Subcutaneous abdominal adipose tissue (tissue), 5 donors: Measurements from ENCODE around the gene AFF4.
"Not testable (repeated sequence)": the region's sequence is repeated elsewhere in the genome, so short reads cannot be mapped to it uniquely, and the experiment has no call there.

Experiments
- H3K27ac ChIP-seq: one replicate; pipeline ENCODE4 v1.7.0; 2013; ENCODE audit warnings: low read depth, mild to moderate bottlenecking, inconsistent platforms, low read length, moderate library complexity
- H3K27me3 ChIP-seq, 5 donors: one replicate each; pipeline ENCODE4 v1.7.0; 2013; ENCODE audit warnings: low read length in 5 of 5, inconsistent platforms in 1 of 5; ENCODE audit not compliant: control insufficient read depth in 5 of 5, insufficient read depth in 4 of 5
- H3K36me3 ChIP-seq, 5 donors: one replicate each; pipeline ENCODE4 v1.7.0; 2013; ENCODE audit warnings: low read length in 5 of 5; ENCODE audit not compliant: control insufficient read depth in 5 of 5, insufficient read depth in 5 of 5
- H3K4me1 ChIP-seq, 5 donors: one replicate each; pipeline ENCODE4 v1.7.0; 2013; ENCODE audit warnings: low read length in 5 of 5, mild to moderate bottlenecking in 3 of 5, moderate library complexity in 1 of 5; ENCODE audit not compliant: control insufficient read depth in 5 of 5, insufficient read depth in 5 of 5
- H3K4me3 ChIP-seq, 5 donors: one replicate each; pipeline ENCODE4 v1.7.0; 2013; ENCODE audit warnings: low read length in 5 of 5, low read depth in 1 of 5
- H3K9ac ChIP-seq, 5 donors: one replicate each; pipeline ENCODE4 v1.7.0; 2013; ENCODE audit warnings: low read length in 5 of 5, mild to moderate bottlenecking in 4 of 5, moderate library complexity in 3 of 5
- H3K9me3 ChIP-seq, 5 donors: one replicate each; pipeline ENCODE4 v1.7.0; 2013; ENCODE audit warnings: low read length in 5 of 5; ENCODE audit not compliant: control insufficient read depth in 5 of 5
- donor health status: healthy.
- donor health status: healthy.
- donor health status: healthy.
- donor health status: healthy.
- donor health status: healthy.

Gene AFF4, protein sequence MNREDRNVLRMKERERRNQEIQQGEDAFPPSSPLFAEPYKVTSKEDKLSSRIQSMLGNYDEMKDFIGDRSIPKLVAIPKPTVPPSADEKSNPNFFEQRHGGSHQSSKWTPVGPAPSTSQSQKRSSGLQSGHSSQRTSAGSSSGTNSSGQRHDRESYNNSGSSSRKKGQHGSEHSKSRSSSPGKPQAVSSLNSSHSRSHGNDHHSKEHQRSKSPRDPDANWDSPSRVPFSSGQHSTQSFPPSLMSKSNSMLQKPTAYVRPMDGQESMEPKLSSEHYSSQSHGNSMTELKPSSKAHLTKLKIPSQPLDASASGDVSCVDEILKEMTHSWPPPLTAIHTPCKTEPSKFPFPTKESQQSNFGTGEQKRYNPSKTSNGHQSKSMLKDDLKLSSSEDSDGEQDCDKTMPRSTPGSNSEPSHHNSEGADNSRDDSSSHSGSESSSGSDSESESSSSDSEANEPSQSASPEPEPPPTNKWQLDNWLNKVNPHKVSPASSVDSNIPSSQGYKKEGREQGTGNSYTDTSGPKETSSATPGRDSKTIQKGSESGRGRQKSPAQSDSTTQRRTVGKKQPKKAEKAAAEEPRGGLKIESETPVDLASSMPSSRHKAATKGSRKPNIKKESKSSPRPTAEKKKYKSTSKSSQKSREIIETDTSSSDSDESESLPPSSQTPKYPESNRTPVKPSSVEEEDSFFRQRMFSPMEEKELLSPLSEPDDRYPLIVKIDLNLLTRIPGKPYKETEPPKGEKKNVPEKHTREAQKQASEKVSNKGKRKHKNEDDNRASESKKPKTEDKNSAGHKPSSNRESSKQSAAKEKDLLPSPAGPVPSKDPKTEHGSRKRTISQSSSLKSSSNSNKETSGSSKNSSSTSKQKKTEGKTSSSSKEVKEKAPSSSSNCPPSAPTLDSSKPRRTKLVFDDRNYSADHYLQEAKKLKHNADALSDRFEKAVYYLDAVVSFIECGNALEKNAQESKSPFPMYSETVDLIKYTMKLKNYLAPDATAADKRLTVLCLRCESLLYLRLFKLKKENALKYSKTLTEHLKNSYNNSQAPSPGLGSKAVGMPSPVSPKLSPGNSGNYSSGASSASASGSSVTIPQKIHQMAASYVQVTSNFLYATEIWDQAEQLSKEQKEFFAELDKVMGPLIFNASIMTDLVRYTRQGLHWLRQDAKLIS

DNA sequence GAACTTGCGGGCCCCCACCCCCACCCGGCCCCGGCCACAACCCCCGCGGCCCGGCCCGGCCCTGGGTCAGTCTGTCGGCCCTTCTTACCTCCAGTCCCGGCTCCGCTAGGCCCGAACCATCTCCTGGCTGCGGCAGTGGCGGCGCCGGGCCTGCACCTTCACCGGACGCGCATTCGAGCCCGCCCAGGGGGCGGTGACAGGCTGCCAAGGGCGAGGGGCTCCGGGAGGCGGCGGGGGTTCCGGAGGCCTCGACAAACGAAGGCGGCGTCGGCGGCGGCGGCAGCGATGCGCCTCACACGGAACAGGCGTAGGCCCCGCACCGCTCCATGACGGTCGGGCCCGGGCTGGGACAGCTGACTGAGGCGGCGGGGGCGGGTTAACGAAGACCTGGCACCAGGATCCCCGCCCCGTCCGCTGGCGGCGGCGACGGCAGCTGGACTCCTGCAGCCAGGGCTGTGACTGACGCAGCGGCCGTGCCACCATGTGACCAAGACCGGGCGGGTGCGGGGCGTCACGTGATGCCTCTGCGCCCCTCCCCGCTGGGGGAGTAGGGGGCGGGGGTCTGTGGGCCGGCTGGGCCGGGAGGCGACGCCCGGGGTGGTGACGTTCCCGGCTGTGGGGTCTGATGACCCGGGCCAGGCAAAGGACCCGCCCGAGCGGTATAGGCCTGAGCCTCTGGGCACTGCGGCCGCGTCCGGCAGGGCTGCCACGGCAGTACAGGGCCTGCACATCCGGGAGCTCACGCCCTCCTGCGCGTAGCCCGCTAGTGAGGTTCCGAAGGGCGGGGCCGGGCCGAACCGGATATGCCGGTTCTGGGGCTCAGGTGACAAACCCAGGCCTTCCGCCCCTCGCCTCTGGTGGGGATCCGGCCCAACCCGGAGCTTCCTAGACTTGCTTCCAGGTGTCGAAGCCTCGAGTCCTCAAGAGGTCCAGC lies at the start of gene AFF4:
AFF4 (minus strand) TSS at position 464 of the 934 bp plus-strand sequence. CDS start 26,445 bp downstream, outside the sequence.
- peak within 1 kb of the TSS; percentile 56 to 93 (median 74) for H3K4me3 ChIP-seq
- peaks cover 0 to 33% (median 27%) of the 10 kb centered on the region in 5 donors for H3K4me1 ChIP-seq
- peak within 1 kb of the TSS; percentile 97 for H3K27ac ChIP-seq
- no peaks in the 10 kb centered on the region for H3K27me3 ChIP-seq
- peak within 1 kb of the TSS; percentile 70 to 99 (median 95) for H3K9ac ChIP-seq
- H3K9me3 ChIP-seq, result no peaks in the 10 kb centered on the region
- no peaks in the 10 kb centered on the region for H3K36me3 ChIP-seq

DNA sequence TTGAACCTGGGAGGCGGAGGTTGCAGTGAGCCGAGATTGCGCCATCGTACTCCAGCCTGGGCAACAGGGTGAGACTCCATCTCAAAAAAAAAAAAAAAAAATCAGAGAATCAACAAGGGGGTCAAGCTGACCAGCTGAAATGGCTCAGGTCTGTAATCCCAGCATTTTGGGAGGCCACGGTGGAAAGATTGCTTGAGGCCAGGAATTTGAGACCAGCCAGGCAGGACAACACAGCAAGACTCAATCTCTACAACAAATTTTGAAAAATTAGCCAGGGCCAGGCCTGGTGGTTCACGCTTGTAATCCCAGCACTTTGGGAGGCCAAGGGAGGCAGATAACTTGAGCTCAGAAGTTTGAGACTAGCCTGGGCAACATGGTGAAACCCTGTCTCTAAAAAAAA lies 45.0 kb upstream of the AFF4 start:
- not testable (repeated sequence) for H3K4me1 ChIP-seq, H3K27ac ChIP-seq, H3K9me3 ChIP-seq, H3K4me3 ChIP-seq, H3K9ac ChIP-seq, H3K27me3 ChIP-seq
- peaks cover 4 to 15% (median 7%) of the 10 kb centered on the region in 5 donors for H3K36me3 ChIP-seq

DNA sequence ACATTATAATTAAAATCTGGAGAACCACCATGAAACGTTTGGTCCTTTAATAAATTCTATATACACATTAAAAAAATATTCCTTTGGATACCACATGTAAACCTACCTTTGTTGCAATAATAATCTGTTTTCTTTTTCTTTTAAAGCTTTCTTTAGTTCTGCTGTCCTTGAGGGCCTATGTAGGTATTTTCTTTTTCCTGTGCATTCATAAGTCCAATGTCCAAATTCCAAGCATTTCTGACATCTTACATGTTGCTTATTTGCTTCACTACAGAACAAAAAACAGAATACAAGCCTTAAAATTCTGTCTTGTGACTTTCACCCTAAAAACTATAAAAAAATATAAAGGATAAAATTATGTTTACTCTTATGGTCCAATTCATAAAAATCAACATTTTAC lies 43.2 kb upstream of the AFF4 start:
- H3K4me3 ChIP-seq, result no peak overlapping the region

DNA sequence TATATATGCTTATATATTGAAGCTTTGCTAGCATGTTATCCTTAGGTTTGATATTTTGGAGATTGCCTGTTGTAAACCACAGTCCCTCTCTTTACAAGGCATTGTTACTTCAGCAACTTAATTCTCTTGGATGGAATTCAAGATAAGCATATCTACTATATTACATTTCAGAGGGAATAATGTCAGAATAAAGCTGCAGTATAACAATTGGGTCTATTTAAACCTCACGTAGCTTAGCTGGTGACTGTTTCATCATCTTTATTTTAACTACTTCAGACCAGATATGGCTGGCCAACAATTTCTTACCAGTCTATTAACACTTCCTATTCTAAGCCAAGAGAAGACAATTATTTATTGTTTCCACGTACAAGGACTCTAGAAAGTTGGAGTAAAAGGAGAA lies 35.8 kb upstream of the AFF4 start:
- H3K27me3 ChIP-seq, result no peaks in the 10 kb centered on the region
- no peaks in the 10 kb centered on the region for H3K4me1 ChIP-seq
- no peak overlapping the region for H3K4me3 ChIP-seq
- H3K36me3 ChIP-seq, result peaks cover 0 to 18% (median 11%) of the 10 kb centered on the region in 5 donors
- H3K27ac ChIP-seq, result no peak overlapping the region
- H3K9me3 ChIP-seq, result no peaks in the 10 kb centered on the region
- H3K9ac ChIP-seq, result no peak overlapping the region

More for the DNA sequence above, 43.2 kb upstream of the AFF4 start:
- Histone ChIP-seq H3K27me3 (no peaks in the 10 kb centered on the region), H3K4me1 (no peaks in the 10 kb centered on the region), H3K9ac (no peak overlapping the region), H3K27ac (no peak overlapping the region), H3K9me3 (no peaks in the 10 kb centered on the region), H3K36me3 (peaks cover 4 to 22% (median 13%) of the 10 kb centered on the region in 5 donors)

DNA sequence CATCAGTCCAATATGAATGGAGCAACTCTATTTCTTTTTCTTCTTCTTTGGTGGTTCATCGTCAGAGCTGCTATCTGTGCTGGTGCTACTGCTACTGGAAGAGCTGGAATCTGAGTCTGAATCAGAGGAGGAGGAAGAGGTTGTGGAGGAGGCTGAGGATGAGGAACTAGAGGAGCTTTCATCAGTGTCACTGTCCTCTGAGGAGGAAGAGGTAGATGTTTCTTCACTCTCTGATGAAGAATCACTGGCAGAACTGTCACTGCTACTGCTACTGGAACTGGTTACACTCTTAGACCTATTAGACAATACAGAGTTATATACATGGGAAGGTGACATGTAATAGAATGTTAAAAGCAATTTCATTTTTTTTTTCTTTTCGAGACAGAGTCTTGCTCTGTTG lies 35.1 kb upstream of the AFF4 start:
- no peak overlapping the region for H3K4me3 ChIP-seq
- H3K36me3 ChIP-seq, result peaks cover 0 to 18% (median 11%) of the 10 kb centered on the region in 5 donors
- no peak overlapping the region for H3K27ac ChIP-seq

DNA sequence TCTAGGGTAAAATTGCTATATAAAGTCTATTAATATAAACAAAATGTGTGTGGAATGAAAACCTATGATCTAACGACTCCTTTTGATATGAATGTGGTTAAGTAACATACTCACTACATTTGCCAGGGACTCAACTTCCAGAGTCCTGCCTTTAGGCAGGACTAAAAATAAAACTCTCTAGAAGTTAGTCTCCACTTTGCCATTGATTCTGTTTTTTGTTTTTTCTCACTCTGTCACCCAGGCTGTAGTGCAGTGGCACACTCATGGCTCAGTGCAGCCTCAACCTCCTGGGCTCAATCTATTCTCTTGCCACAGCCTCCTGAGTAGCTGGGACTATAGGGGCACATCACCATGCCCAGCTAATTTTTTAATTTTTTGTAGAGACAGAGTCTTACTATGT lies 32.9 kb upstream of the AFF4 start:
- Histone ChIP-seq H3K4me3 (no peak overlapping the region), H3K27me3 (no peaks in the 10 kb centered on the region), H3K27ac (no peak overlapping the region), H3K9ac (no peak overlapping the region), H3K4me1 (peaks cover 0 to 5% (median 0%) of the 10 kb centered on the region in 5 donors), H3K9me3 (no peaks in the 10 kb centered on the region), H3K36me3 (peaks cover 0 to 12% (median 4%) of the 10 kb centered on the region in 5 donors)

More for the DNA sequence above, 35.1 kb upstream of the AFF4 start:
- Histone ChIP-seq H3K4me1 (no peaks in the 10 kb centered on the region), H3K9ac (no peak overlapping the region), H3K27me3 (no peaks in the 10 kb centered on the region), H3K9me3 (no peaks in the 10 kb centered on the region)

DNA sequence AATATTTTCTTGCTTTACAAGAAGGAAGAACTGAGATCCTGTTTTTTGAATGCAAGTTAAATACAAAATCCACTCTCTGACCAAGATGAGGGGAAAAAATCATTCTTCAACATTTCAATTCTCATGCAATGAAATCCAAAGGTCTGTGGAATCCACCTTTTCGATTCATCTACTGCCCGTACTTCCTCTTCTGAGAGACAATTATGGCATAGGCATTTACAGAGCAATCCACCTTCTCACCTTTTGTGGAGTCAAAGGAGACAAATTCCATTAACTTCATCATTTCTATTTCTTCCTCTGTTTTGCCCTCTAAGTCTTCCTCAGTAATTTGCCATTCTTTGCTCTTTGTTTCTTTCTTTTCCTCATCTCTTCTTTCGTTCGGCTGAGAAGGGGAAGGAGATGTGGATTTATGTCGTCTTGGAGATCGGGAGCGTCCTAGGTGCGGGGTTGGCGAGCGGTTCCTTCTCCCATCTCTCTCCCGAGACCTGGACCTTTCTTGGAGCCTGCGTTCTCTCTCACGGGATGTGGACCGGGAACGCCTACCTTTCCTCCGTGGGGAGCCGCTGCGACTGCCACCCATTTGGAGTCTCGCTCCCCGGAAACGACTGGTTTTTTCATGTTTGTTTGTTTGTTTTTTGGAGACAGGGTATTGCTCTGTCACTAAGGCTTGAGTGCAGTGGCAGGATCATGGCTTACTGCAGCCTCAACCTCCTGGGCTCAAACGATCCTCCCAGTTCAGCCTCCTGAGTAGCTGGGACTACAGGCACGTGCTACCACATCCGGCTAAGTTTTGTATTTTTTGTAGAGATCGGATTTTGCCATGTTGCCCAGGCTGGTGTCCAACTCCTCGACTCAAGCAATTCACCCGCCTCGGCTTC lies 24.3 kb upstream of the AFF4 start:
- Histone ChIP-seq H3K9ac (no peak overlapping the region), H3K36me3 (no peaks in the 10 kb centered on the region), H3K27me3 (no peaks in the 10 kb centered on the region)

DNA sequence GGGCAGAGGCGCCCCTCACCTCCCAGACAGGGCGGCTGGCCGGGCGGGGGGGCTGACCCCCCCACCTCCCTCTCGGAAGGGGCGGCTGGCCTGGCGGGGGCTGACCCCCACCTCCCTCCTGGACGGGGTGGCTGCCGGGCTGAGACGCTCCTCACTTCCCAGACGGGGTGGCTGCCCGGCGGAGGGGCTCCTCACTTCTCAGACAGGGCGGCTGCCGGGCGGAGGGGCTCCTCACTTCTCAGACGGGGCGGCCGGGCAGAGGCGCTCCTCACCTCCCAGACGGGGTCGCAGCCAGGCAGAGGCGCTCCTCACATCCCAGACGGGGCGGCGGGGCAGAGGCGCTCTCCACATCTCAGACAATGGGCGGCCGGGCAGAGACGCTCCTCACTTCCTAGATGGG lies 19.5 kb upstream of the AFF4 start:
- not testable (repeated sequence) for H3K9me3 ChIP-seq, H3K27me3 ChIP-seq, H3K27ac ChIP-seq, H3K36me3 ChIP-seq, H3K9ac ChIP-seq, H3K4me3 ChIP-seq, H3K4me1 ChIP-seq

More for the DNA sequence above, 24.3 kb upstream of the AFF4 start:
- peaks cover 0 to 5% (median 0%) of the 10 kb centered on the region in 5 donors for H3K4me1 ChIP-seq
- H3K4me3 ChIP-seq, result no peak overlapping the region
- no peak overlapping the region for H3K27ac ChIP-seq
- no peaks in the 10 kb centered on the region for H3K9me3 ChIP-seq
